Vagina (tissue), 2 donors: ENCODE results near the gene DUSP15.

Source experiments
- POLR2AphosphoS5 ChIP-seq, 2 donors: sonication (generic); formaldehyde crosslinking; IDR thresholded peaks; one replicate each; pipeline ENCODE4 v1.9.0; 2017; ENCODE audit warnings: antibody characterized with exemption in 2 of 2, mild to moderate bottlenecking in 2 of 2, low read depth in 1 of 2; ENCODE audit not compliant: insufficient read depth in 1 of 2
- TF ChIP-seq, protein P1 (sequence below), 3 experiments: fragments of 450-650 bp in 2 of 3; fragments of 200-600 bp in 1 of 3; sonication (generic) in 1 of 3; IDR thresholded peaks; one replicate each; pipeline ENCODE4 v1.5.1; 2017 to 2019; ENCODE audit warnings: antibody characterized with exemption in 3 of 3, mild to moderate bottlenecking in 2 of 3, moderate library complexity in 2 of 3

DNA sequence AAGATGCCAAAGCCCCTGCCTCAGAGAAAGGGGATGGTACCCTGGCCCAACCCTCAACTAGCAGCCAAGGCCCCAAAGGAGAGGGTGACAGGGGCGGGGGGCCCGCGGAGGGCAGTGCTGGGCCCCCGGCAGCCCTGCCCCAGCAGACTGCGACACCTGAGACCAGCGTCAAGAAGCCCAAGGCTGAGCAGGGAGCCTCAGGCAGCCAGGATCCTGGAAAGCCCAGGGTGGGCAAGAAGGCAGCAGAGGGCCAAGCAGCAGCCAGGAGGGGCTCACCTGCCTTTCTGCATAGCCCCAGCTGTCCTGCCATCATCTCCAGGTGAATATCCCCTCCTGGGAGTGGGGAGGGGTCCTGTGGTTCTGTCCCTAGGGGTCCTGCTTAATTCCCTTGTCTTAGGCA, 50.1 kb downstream of the DUSP15 start:
- TF ChIP-seq POLR2AphosphoS5 (IDR thresholded peaks at IDR 0.05; ENCODE audit: insufficient read depth in 1 of 2, low read depth in 1 of 2), result no peak
- TF ChIP-seq, protein P1, sequence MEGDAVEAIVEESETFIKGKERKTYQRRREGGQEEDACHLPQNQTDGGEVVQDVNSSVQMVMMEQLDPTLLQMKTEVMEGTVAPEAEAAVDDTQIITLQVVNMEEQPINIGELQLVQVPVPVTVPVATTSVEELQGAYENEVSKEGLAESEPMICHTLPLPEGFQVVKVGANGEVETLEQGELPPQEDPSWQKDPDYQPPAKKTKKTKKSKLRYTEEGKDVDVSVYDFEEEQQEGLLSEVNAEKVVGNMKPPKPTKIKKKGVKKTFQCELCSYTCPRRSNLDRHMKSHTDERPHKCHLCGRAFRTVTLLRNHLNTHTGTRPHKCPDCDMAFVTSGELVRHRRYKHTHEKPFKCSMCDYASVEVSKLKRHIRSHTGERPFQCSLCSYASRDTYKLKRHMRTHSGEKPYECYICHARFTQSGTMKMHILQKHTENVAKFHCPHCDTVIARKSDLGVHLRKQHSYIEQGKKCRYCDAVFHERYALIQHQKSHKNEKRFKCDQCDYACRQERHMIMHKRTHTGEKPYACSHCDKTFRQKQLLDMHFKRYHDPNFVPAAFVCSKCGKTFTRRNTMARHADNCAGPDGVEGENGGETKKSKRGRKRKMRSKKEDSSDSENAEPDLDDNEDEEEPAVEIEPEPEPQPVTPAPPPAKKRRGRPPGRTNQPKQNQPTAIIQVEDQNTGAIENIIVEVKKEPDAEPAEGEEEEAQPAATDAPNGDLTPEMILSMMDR (IDR thresholded peaks at IDR 0.05), result no peak
